MCF 10A (cell line): ENCODE results near the gene IGFN1. TPM values are rescaled to one million over a fixed set of nuclear protein-coding genes. Genes with fewer than 3 reads are reported as not detected.

ENCODE experiments used
- BruUV-seq: library from RNA; stranded (reverse); fragments of 400-500 nt; replicated peaks from 2 replicates; lab custom pipeline; 2021; lab: Mats Ljungman, UMichigan
- CTCF ChIA-PET: fragments of 300-600 bp; sonication (Branson Sonifier 250); formaldehyde crosslinking; extraction: SDS; loops from one replicate; lab custom pipeline; 2021; ENCODE audit warnings: antibody characterized with exemption, inconsistent platforms; lab: Yijun Ruan, JAX
- POLR2A ChIA-PET: fragments of 300-600, 350-650 bp; sonication (Branson Sonifier 250); formaldehyde crosslinking; extraction: SDS; loops from one replicate; lab custom pipeline; 2020; ENCODE audit warnings: antibody characterized with exemption, inconsistent platforms; lab: Yijun Ruan, JAX
- DNase-seq: peaks from one replicate; pipeline ENCODE4 v3.0.0-alpha.2; 2018; ENCODE audit not compliant: unreplicated experiment
- H3K27ac Mint-ChIP-seq: one replicate; pipeline ENCODE4 v1.8.0; 2022; ENCODE audit warnings: mild to moderate bottlenecking, low read depth, mixed read lengths; ENCODE audit not compliant: unreplicated experiment
- H3K27me3 Mint-ChIP-seq: one replicate; pipeline ENCODE4 v1.8.0; 2022; ENCODE audit warnings: mixed read lengths; ENCODE audit not compliant: insufficient read depth, unreplicated experiment
- H3K36me3 Mint-ChIP-seq: one replicate; pipeline ENCODE4 v1.8.0; 2022; ENCODE audit warnings: mild to moderate bottlenecking, moderate library complexity, mixed read lengths; ENCODE audit not compliant: insufficient read depth, unreplicated experiment
- H3K4me1 Mint-ChIP-seq: one replicate; pipeline ENCODE4 v1.8.0; 2022; ENCODE audit warnings: mixed read lengths; ENCODE audit not compliant: insufficient read depth, unreplicated experiment
- H3K4me3 Mint-ChIP-seq: one replicate; pipeline ENCODE4 v1.8.0; 2022; ENCODE audit warnings: mild to moderate bottlenecking, moderate library complexity, mixed read lengths; ENCODE audit not compliant: unreplicated experiment
- H3K9me3 Mint-ChIP-seq: one replicate; pipeline ENCODE4 v1.8.0; 2022; ENCODE audit warnings: mixed read lengths; ENCODE audit not compliant: unreplicated experiment
- CTCF ChIP-seq: fragments of 200-600 bp; IDR thresholded peaks from one replicate; pipeline ENCODE4 v1.8.0; 2022; ENCODE audit warnings: antibody characterized with exemption, mild to moderate bottlenecking; ENCODE audit not compliant: unreplicated experiment
- intact Hi-C: fragments of 100-400 bp; cut with micrococcal nuclease; formaldehyde crosslinking; loops from 2 replicates; pipeline ENCODE4 v1.14.1; 2022
- total RNA-seq: library from RNA; stranded (reverse); gene quantifications from 2 replicates; pipeline ENCODE4 v1.2.3, GENCODE V29; 2022

Gene IGFN1
- total RNA-seq, 1 experiment from 2014 or later, result 0.26 TPM

DNA sequence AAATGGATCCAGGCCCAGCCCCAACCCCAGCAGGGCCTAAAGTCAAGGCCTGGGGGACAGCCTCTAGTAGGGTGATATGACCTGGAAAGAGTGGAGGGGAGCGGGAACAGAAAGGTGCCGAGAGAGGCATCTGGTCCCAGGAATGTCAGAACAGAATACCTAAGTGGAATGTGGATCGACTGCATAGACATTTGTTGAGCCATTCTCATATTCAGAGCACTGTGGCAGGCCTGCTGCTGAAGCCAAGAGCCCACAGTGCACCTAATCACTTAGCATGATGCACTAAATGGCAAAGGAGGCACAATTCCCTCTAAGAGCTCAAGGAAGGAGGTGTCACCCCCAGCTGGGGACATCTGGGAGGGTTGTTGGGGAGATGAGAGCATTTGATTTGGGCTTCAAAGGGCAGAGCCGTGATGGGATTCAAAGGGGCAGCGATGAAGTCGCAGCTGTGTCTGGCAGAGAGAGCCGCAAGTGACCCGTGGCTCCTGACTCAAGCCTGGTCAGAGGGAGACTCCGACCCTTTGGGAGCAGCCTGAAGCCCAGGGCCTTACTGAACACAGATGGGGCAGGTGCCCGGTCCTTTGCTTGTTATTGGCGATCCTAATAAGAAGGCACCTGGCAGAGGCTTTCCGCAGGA is 84.1 kb downstream of the IGFN1 start:
- no peak overlapping the region for H3K4me3 Mint-ChIP-seq
- peaks cover 52% of the 10 kb centered on the region for H3K4me1 Mint-ChIP-seq
- H3K27me3 Mint-ChIP-seq, result no peaks in the 10 kb centered on the region
- H3K27ac Mint-ChIP-seq, result peak overlapping the region; percentile 79
- H3K36me3 Mint-ChIP-seq, result peaks cover 6% of the 10 kb centered on the region
- H3K9me3 Mint-ChIP-seq, result no peaks in the 10 kb centered on the region
- DNase-seq, result no peak
- intact Hi-C loops, result loop anchor here (1.0 to 2.0 kb wide), 4 partner anchors 8 to 37 kb away; no protein-coding TSS in a partner anchor
- no TSS peak for BruUV-seq
- ChIA-PET POLR2A (interaction anchor here (0.6 to 46.7 kb wide), 15 partner anchors 8 to 540 kb away, joined by 3 to 3819 read pairs (median 5); partner anchors contain the start of genes INAVA, PHLDA3 and PKP1), CTCF (interaction anchor here (0.6 to 22.1 kb wide), 16 partner anchors 9 to 238 kb away, joined by 3 to 415 read pairs (median 7); partner anchors contain the start of gene PKP1)
- no peak for TF ChIP-seq CTCF

- Mint-ChIP-seq H3K27ac (peak overlapping the region; percentile 79), H3K36me3 (peaks cover 6% of the 10 kb centered on the region), H3K4me3 (no peak overlapping the region), H3K27me3 (no peaks in the 10 kb centered on the region), H3K4me1 (peaks cover 53% of the 10 kb centered on the region), H3K9me3 (no peaks in the 10 kb centered on the region)
- no peak for TF ChIP-seq CTCF
- ChIA-PET POLR2A (interaction anchor here (0.6 to 46.7 kb wide), 17 partner anchors 9 to 540 kb away, joined by 3 to 3819 read pairs (median 5); partner anchors contain the start of genes INAVA, PHLDA3 and PKP1), CTCF (interaction anchor here (0.6 to 22.1 kb wide), 21 partner anchors 10 to 238 kb away, joined by 3 to 415 read pairs (median 5); partner anchors contain the start of gene PKP1)
- DNase-seq, result peak; percentile 100
- intact Hi-C loops, result loop anchor here (1.0 to 2.0 kb wide), 4 partner anchors 9 to 36 kb away; no protein-coding TSS in a partner anchor
- BruUV-seq, result no TSS peak
Measured at GRCh38 chr1:201275253-201275666, 84.6 kb downstream of the IGFN1 start.

- TF ChIP-seq CTCF, result no peak
- peaks cover 6% of the 10 kb centered on the region for H3K36me3 Mint-ChIP-seq
- no peaks in the 10 kb centered on the region for H3K27me3 Mint-ChIP-seq
- CTCF ChIA-PET, result interaction anchor here (0.6 to 22.1 kb wide), 11 partner anchors 11 to 173 kb away, joined by 3 to 415 read pairs (median 13); partner anchors contain the start of gene PKP1
- no peak for DNase-seq
- intact Hi-C loops, result no loop called here
- peak overlapping the region; percentile 79 for H3K27ac Mint-ChIP-seq
- no TSS peak for BruUV-seq
- POLR2A ChIA-PET, result interaction anchor here (0.6 to 46.7 kb wide), 6 partner anchors 11 to 662 kb away, joined by 3 to 3819 read pairs (median 48); partner anchors contain the start of gene PKP1
- H3K4me1 Mint-ChIP-seq, result peaks cover 56% of the 10 kb centered on the region
- H3K4me3 Mint-ChIP-seq, result no peak overlapping the region
- no peaks in the 10 kb centered on the region for H3K9me3 Mint-ChIP-seq
Measured at GRCh38 chr1:201276891-201277290, 86.3 kb downstream of the IGFN1 start.

- Mint-ChIP-seq H3K4me3 (no peak overlapping the region), H3K27ac (peak overlapping the region; percentile 79), H3K4me1 (peaks cover 56% of the 10 kb centered on the region), H3K36me3 (peaks cover 6% of the 10 kb centered on the region), H3K9me3 (no peaks in the 10 kb centered on the region), H3K27me3 (no peaks in the 10 kb centered on the region)
- CTCF ChIA-PET, result interaction anchor here (1.2 to 22.1 kb wide), 7 partner anchors 10 to 84 kb away, joined by 3 to 415 read pairs (median 19); partner anchors contain the start of gene PKP1
- BruUV-seq, result no TSS peak
- POLR2A ChIA-PET, result interaction anchor here (3.7 to 46.7 kb wide), 3 partner anchors 11 to 22 kb away, joined by 90 to 3819 read pairs (median 97); partner anchors contain the start of gene PKP1
- intact Hi-C loops, result no loop called here
- DNase-seq, result no peak
- no peak for TF ChIP-seq CTCF
Measured at GRCh38 chr1:201277441-201277840, 86.8 kb downstream of the IGFN1 start.
